SK-N-SH (cell line): ENCODE results near the gene MYCL. TPM values are rescaled to one million over a fixed set of nuclear protein-coding genes. Genes with fewer than 3 reads are reported as not detected.

Experiments
- CTCF ChIA-PET: fragments of 300-600, 350-600 bp; formaldehyde crosslinking; extraction: SDS; loops from one replicate; lab custom pipeline; 2021; lab: Yijun Ruan, JAX
- POLR2A ChIA-PET: fragments of 350-600 bp; sonication (Branson Sonifier 250); formaldehyde crosslinking; extraction: SDS; loops from one replicate; lab custom pipeline; 2020; ENCODE audit warnings: antibody characterized with exemption, inconsistent platforms; lab: Yijun Ruan, JAX
- DNase-seq: peaks from one replicate; pipeline ENCODE4 v3.0.0; 2012
- H2AFZ ChIP-seq: fragments of 200-600 bp; sonication (generic); 2 replicates; pipeline ENCODE4 v1.8.1; 2016; ENCODE audit warnings: antibody characterized with exemption, mild to moderate bottlenecking, low read depth
- H3F3A ChIP-seq: fragments of 200-600 bp; sonication (generic); replicated peaks from 2 replicates; pipeline ENCODE3; 2016; ENCODE audit warnings: antibody characterized with exemption, mild to moderate bottlenecking; ENCODE audit not compliant: insufficient read depth
- H3K27ac ChIP-seq, 2 experiments: fragments of 200-500 bp in 1 of 2; fragments of 200-600 bp in 1 of 2; sonication (Bioruptor generic) in 1 of 2; sonication (generic), shearing (Covaris generic) in 1 of 2; 2 replicates each; pipeline versions ENCODE4 v1.5.1 to v1.6.1; 2014 to 2016; ENCODE audit warnings: low read depth in 2 of 2, inconsistent platforms in 1 of 2, low read length in 1 of 2, mild to moderate bottlenecking in 1 of 2, mixed read lengths in 1 of 2
- H3K27me3 ChIP-seq: fragments of 200-600 bp; sonication (generic), shearing (Covaris generic); 2 replicates; pipeline ENCODE4 v1.6.1; 2016; ENCODE audit warnings: mixed run types; ENCODE audit not compliant: insufficient read depth
- H3K36me3 ChIP-seq, 2 experiments: fragments of 200-500 bp in 1 of 2; fragments of 200-600 bp in 1 of 2; sonication (Bioruptor generic) in 1 of 2; sonication (generic) in 1 of 2; replicated peaks in 1 of 2; 2 replicates each; pipeline versions ENCODE3 to v1.5.1; 2014 to 2016; ENCODE audit warnings: low read length in 1 of 2, mild to moderate bottlenecking in 1 of 2; ENCODE audit not compliant: insufficient read depth in 2 of 2, control insufficient read depth in 1 of 2
- H3K4me1 ChIP-seq, 2 experiments: fragments of 200-500 bp in 1 of 2; fragments of 200-600 bp in 1 of 2; sonication (Bioruptor generic) in 1 of 2; sonication (generic), shearing (Covaris generic) in 1 of 2; 2 replicates each; pipeline versions ENCODE4 v1.5.1 to v1.6.1; 2014 to 2016; ENCODE audit warnings: low read depth in 1 of 2, low read length in 1 of 2, mixed run types in 1 of 2; ENCODE audit not compliant: insufficient read depth in 2 of 2, control insufficient read depth in 1 of 2
- H3K4me2 ChIP-seq: fragments of 200-600 bp; sonication (generic), shearing (Covaris generic); 2 replicates; pipeline ENCODE4 v1.6.1; 2017; ENCODE audit warnings: mixed run types
- H3K4me3 ChIP-seq, 2 experiments: fragments of 200-500 bp in 1 of 2; fragments of 200-600 bp in 1 of 2; sonication (Bioruptor generic) in 1 of 2; sonication (generic), shearing (Covaris generic) in 1 of 2; 2 replicates each; pipeline versions ENCODE4 v1.5.1 to v1.8.1; 2014 to 2016; ENCODE audit warnings: low read depth in 2 of 2, inconsistent platforms in 1 of 2, low read length in 1 of 2, mild to moderate bottlenecking in 1 of 2, mixed read lengths in 1 of 2, moderate library complexity in 1 of 2
- H3K79me2 ChIP-seq: fragments of 200-600 bp; sonication (generic); 2 replicates; pipeline ENCODE4 v1.8.1; 2017; ENCODE audit warnings: mild to moderate bottlenecking; ENCODE audit not compliant: insufficient read depth
- H3K9ac ChIP-seq: fragments of 200-600 bp; sonication (generic); 2 replicates; pipeline ENCODE4 v1.6.1; 2017; ENCODE audit warnings: mixed run types
- H3K9me2 ChIP-seq: fragments of 200-600 bp; sonication (generic); 2 replicates; pipeline ENCODE4 v1.6.1; 2017; ENCODE audit warnings: mixed run types
- H3K9me3 ChIP-seq: fragments of 200-600 bp; sonication (generic); 2 replicates; pipeline ENCODE4 v1.6.1; 2017; ENCODE audit warnings: mixed run types, mild to moderate bottlenecking, moderate library complexity
- H4K20me1 ChIP-seq: fragments of 200-600 bp; sonication (generic); 2 replicates; pipeline ENCODE4 v1.6.1; 2017; ENCODE audit warnings: mild to moderate bottlenecking, mixed run types; ENCODE audit not compliant: insufficient read depth
- ELF1 ChIP-seq: IDR thresholded peaks from 2 replicates; pipeline ENCODE4 v1.4.0; 2012
- EP300 ChIP-seq, 2 experiments: IDR thresholded peaks; 2 replicates each; pipeline versions ENCODE4 v1.4.0 to v1.6.1; 2012; ENCODE audit warnings: borderline replicate concordance in 1 of 2, low read depth in 1 of 2, low read length in 1 of 2
- EZH2phosphoT487 ChIP-seq: fragments of 200-600 bp; sonication (generic); IDR thresholded peaks from 2 replicates; pipeline ENCODE4 v1.6.1; 2017; ENCODE audit warnings: low read depth, mixed run types, mild to moderate bottlenecking, antibody characterized with exemption, moderate library complexity, borderline replicate concordance
- FOXJ3 ChIP-seq: sonication (generic); formaldehyde crosslinking; IDR thresholded peaks from 2 replicates; pipeline ENCODE4 v1.5.1; 2020; ENCODE audit warnings: mild to moderate bottlenecking, missing genetic modification reagents
- GABPA ChIP-seq: IDR thresholded peaks from 2 replicates; pipeline ENCODE4 v1.4.0; 2012; ENCODE audit warnings: low read depth, mild to moderate bottlenecking
- GATA2 ChIP-seq: sonication (generic); formaldehyde crosslinking; IDR thresholded peaks from 2 replicates; pipeline ENCODE4 v1.5.0; 2020; ENCODE audit warnings: mild to moderate bottlenecking, missing genetic modification reagents
- JUND ChIP-seq: IDR thresholded peaks from 2 replicates; pipeline ENCODE4 v1.4.0; 2012
- MAX ChIP-seq: IDR thresholded peaks from 2 replicates; pipeline ENCODE4 v1.4.0; 2012; ENCODE audit warnings: low read depth
- MEF2A ChIP-seq: IDR thresholded peaks from 2 replicates; pipeline ENCODE4 v1.4.0; 2012; ENCODE audit warnings: low read depth, borderline replicate concordance
- NFIC ChIP-seq: IDR thresholded peaks from 2 replicates; pipeline ENCODE4 v1.4.0; 2012; ENCODE audit warnings: borderline replicate concordance
- NRF1 ChIP-seq: IDR thresholded peaks from 2 replicates; pipeline ENCODE4 v1.6.1; 2012; ENCODE audit warnings: low read depth, mild to moderate bottlenecking, low read length
- POLR2AphosphoS5 ChIP-seq: IDR thresholded peaks from 2 replicates; pipeline ENCODE4 v1.6.1; 2012; ENCODE audit warnings: low read depth, low read length
- RCOR1 ChIP-seq: fragments of 150-350 bp; IDR thresholded peaks from 2 replicates; pipeline ENCODE4 v1.6.1; 2017; ENCODE audit warnings: antibody characterized with exemption, low read length
- REST ChIP-seq: IDR thresholded peaks from 2 replicates; pipeline ENCODE4 v1.6.1; 2012; ENCODE audit warnings: mild to moderate bottlenecking, low read depth, low read length, moderate library complexity
- RFX5 ChIP-seq: IDR thresholded peaks from 2 replicates; pipeline ENCODE4 v1.6.1; 2012; ENCODE audit warnings: mild to moderate bottlenecking, improper control_type of control experiment, low read length
- RXRA ChIP-seq: IDR thresholded peaks from 2 replicates; pipeline ENCODE4 v1.4.0; 2012; ENCODE audit warnings: low read depth, mild to moderate bottlenecking, borderline replicate concordance
- SIN3A ChIP-seq: IDR thresholded peaks from 2 replicates; pipeline ENCODE4 v1.6.1; 2012; ENCODE audit warnings: low read depth, mild to moderate bottlenecking, low read length, moderate library complexity, borderline replicate concordance
- TCF12 ChIP-seq: IDR thresholded peaks from 2 replicates; pipeline ENCODE4 v1.4.0; 2012
- TEAD4 ChIP-seq: IDR thresholded peaks from 2 replicates; pipeline ENCODE4 v1.4.0; 2012; ENCODE audit warnings: mild to moderate bottlenecking, borderline replicate concordance; ENCODE audit not compliant: insufficient read depth
- YY1 ChIP-seq: IDR thresholded peaks from 2 replicates; pipeline ENCODE4 v1.4.0; 2012; ENCODE audit warnings: low read depth, mild to moderate bottlenecking
- WGBS: methylation state at CpG from one replicate; pipeline ENCODE4 v1.1.6; 2017; ENCODE audit warnings: low lambda C conversion rate; 5-methylcytosine and 5-hydroxymethylcytosine counted together
- polyA plus RNA-seq, 3 experiments: library from polyadenylated mRNA; depleted of rRNA; stranded (reverse); fragments of >200 nt; gene quantifications; 2 replicates each; pipeline ENCODE4 v1.2.3, GENCODE V29; 2012
- TF ChIP-seq, protein P1 (sequence below): fragments of 200-600 bp; sonication (generic); IDR thresholded peaks from 2 replicates; pipeline ENCODE4 v1.6.1; 2017; ENCODE audit warnings: antibody characterized with exemption, mild to moderate bottlenecking, moderate library complexity

MYCL gene
- polyA plus RNA-seq, 1 of the 3 experiments (the other 2 are of a cell fraction), result 0.48 TPM

GRCh38 chr1:39936724-39937491, 35.2 kb upstream of the MYCL start:
- H3K9ac ChIP-seq, result no peak overlapping the region
- H3K27me3 ChIP-seq, result peaks cover 5% of the 10 kb centered on the region; the same call in 1 of the 2 replicates
- H3K9me3 ChIP-seq, result no peaks in the 10 kb centered on the region
- H3K79me2 ChIP-seq, result no peaks in the 10 kb centered on the region
- no peaks in the 10 kb centered on the region for H4K20me1 ChIP-seq
- H3K36me3 ChIP-seq, result no peaks in the 10 kb centered on the region
- H3F3A ChIP-seq, result no peaks in the 10 kb centered on the region
- TF ChIP-seq RFX5 (no peak), RXRA (no peak), NFIC (no peak), TEAD4 (no peak), MEF2A (no peak), GABPA (no peak), EP300 (IDR thresholded peaks at IDR 0.05; ENCODE audit: borderline replicate concordance in 1 of 2, low read depth in 1 of 2, low read length in 1 of 2) (no peak), JUND (no peak), ELF1 (no peak), EZH2phosphoT487 (no peak), TCF12 (no peak), POLR2AphosphoS5 (no peak)
- no peak overlapping the region for H2AFZ ChIP-seq
- no peaks in the 10 kb centered on the region; a peak in 1 of 4 replicates for H3K4me1 ChIP-seq
- no peak overlapping the region for H3K4me3 ChIP-seq
- no peak overlapping the region for H3K4me2 ChIP-seq
- CTCF ChIA-PET, result interaction anchor here (1.1 to 2.3 kb wide), 3 partner anchors 14 to 26 kb away, joined by 3 to 11 read pairs (median 3); no protein-coding TSS in a partner anchor
- H3K27ac ChIP-seq, result no peak overlapping the region
- DNase-seq, result no peak
- 96% methylated on average over 2 of the region's 2 CpGs for WGBS
- POLR2A ChIA-PET, result no interaction called here
- no peaks in the 10 kb centered on the region for H3K9me2 ChIP-seq

GRCh38 chr1:39933956-39934941, 32.5 kb upstream of the MYCL start:
- WGBS, result 40% methylated on average over 12 of the region's 12 CpGs
- ChIA-PET POLR2A (no interaction called here), CTCF (interaction anchor here (0.6 to 4.2 kb wide), 4 partner anchors 15 to 97 kb away, joined by 3 to 15 read pairs (median 4); no protein-coding TSS in a partner anchor)
- Histone ChIP-seq H3F3A (no peaks in the 10 kb centered on the region), H3K4me1 (no peaks in the 10 kb centered on the region; a peak in 1 of 4 replicates), H2AFZ (no peak overlapping the region), H3K9me3 (no peaks in the 10 kb centered on the region), H3K4me3 (no peak overlapping the region), H3K27me3 (no peaks in the 10 kb centered on the region; the same call in 1 of the 2 replicates), H3K9me2 (no peaks in the 10 kb centered on the region), H3K4me2 (no peak overlapping the region), H3K79me2 (no peaks in the 10 kb centered on the region), H4K20me1 (no peaks in the 10 kb centered on the region), H3K36me3 (no peaks in the 10 kb centered on the region), H3K27ac (no peak overlapping the region), H3K9ac (no peak overlapping the region)
- DNase-seq, result no peak
- no peak for TF ChIP-seq RCOR1
- TF ChIP-seq, protein P1, sequence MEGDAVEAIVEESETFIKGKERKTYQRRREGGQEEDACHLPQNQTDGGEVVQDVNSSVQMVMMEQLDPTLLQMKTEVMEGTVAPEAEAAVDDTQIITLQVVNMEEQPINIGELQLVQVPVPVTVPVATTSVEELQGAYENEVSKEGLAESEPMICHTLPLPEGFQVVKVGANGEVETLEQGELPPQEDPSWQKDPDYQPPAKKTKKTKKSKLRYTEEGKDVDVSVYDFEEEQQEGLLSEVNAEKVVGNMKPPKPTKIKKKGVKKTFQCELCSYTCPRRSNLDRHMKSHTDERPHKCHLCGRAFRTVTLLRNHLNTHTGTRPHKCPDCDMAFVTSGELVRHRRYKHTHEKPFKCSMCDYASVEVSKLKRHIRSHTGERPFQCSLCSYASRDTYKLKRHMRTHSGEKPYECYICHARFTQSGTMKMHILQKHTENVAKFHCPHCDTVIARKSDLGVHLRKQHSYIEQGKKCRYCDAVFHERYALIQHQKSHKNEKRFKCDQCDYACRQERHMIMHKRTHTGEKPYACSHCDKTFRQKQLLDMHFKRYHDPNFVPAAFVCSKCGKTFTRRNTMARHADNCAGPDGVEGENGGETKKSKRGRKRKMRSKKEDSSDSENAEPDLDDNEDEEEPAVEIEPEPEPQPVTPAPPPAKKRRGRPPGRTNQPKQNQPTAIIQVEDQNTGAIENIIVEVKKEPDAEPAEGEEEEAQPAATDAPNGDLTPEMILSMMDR, result no peak
- no peak for TF ChIP-seq MEF2A
- no peak for TF ChIP-seq EZH2phosphoT487
- no peak for TF ChIP-seq SIN3A
- TF ChIP-seq MAX, result no peak
- no peak for TF ChIP-seq REST
- TF ChIP-seq FOXJ3 (CRISPR knock-in tag), result no peak
- no peak for TF ChIP-seq YY1
- no peak for TF ChIP-seq POLR2AphosphoS5
- TF ChIP-seq ELF1, result no peak
- no peak for TF ChIP-seq GATA2 (CRISPR knock-in tag)
- no peak for TF ChIP-seq NRF1
